ENCODE results near the gene ZC3HAV1L.
"Not testable (repeated sequence)": the region's sequence is repeated elsewhere in the genome, so short reads cannot be mapped to it uniquely, and the experiment has no call there.

ZC3HAV1L gene

DNA sequence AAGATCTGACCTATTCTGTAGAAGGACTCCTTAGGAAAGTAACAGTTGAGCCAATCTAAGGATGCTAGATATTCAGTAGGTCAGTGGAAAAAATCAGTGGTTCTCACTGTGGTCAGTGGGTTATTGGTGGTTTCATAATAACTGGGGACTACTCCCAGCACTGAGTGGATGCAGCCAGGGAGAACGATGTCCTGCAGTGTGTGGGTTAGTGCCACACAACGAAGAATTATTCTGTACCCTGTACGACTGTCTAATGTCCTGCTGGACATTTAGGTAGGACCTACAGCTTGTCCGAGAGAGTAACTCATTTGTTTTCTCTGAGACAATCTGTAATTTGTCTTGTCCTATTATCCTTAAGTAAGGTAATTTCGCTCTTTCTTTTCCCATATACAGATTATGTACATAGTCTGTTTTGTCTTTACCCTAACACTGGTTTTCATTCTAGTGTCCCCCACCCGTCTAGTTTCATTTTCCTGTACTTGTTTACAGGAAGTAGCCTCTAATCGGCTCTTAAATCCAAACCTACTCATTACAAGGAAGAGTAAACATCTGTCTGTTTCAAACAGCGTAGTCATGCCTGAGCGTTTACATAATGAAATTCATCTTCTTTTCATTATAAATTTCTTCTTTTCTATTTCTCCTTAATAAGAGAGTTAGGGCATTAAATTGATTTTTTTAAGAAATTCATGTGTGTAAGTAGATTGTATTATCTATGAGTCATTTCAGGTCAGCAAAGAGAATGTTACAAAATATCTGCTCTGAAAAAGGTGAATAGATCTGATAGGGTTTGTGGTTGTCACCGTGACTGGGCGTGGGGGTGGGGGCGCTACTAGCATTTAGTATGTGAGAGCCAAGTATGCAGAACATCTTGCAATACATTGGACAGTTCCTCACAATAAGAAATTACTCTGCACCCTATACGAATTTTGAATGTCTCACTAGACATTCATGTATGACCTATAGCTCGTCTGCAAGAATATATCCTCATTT, 8.3 kb upstream of the ZC3HAV1L start:
- Mint-ChIP-seq H3K27ac (peak overlapping the region; percentile 90), H3K27me3 (ENCODE audit: low read depth) (no peaks in the 10 kb centered on the region), H3K4me1 (ENCODE audit: low read depth) (peaks cover 66% of the 10 kb centered on the region), H3K36me3 (ENCODE audit: low read depth) (peaks cover 64% of the 10 kb centered on the region), H3K4me3 (peak overlapping the region; percentile 78), H3K9me3 (no peaks in the 10 kb centered on the region)

DNA sequence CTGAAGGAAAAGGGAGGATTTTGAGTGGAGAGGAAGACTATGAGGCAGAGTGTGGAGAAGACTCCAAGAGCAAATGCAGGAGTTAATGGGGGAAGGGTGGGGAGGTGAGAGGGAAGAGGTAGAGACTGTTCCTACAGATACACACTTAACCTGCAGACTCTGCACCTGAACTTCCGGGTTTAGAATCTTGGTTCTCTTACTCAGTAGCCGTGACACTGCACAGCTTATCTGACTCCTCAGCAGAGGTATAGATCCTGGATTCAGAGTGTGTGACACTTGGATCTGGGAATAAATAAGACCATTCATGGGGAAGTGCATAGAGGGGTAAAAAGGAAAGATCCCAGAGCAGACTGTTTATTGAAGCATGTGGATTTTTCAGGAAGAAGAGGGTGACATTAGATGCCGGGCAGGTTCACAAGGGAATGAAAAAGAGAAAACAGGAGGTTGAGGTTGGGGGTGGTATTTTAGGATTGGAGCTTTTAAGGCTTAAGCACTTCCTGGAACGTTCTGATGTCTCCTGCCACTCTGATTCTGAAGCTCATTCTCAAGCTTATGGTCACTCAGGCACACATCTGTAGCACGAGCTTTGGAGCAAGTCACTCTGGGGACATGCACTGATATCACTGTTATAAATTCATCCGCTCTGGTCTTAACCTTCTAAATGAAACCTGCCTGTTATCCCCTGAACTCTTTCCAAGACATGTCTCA, 5.7 kb upstream of the ZC3HAV1L start:
- Mint-ChIP-seq H3K4me1 (ENCODE audit: low read depth) (peaks cover 62% of the 10 kb centered on the region), H3K9me3 (no peaks in the 10 kb centered on the region), H3K36me3 (ENCODE audit: low read depth) (peaks cover 46% of the 10 kb centered on the region), H3K27me3 (ENCODE audit: low read depth) (peaks cover 4% of the 10 kb centered on the region), H3K27ac (peak overlapping the region; percentile 79), H3K4me3 (peak overlapping the region; percentile 62)

DNA sequence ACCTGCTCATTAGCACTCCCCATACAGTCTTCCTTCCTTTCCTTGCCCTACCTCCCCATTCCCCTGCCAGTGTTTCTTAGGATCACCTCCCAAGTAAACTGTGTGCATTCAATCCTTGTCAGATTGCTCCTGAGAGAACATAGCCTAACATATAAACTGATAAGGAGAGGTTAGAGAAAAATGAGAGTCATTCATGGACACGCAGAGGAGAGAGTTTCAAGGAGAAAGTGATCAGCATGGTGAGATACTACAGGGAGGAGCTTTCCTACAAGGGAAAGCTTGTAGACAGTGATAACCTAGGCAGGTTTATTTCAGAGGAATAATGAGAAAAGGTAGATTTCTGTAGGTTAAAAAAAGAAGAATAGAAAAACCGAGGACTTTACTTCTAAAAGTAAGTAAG, 2.8 kb upstream of the ZC3HAV1L start:
- H3K4me1 Mint-ChIP-seq (ENCODE audit: low read depth), result peaks cover 45% of the 10 kb centered on the region
- no peak overlapping the region for H3K27ac Mint-ChIP-seq

DNA sequence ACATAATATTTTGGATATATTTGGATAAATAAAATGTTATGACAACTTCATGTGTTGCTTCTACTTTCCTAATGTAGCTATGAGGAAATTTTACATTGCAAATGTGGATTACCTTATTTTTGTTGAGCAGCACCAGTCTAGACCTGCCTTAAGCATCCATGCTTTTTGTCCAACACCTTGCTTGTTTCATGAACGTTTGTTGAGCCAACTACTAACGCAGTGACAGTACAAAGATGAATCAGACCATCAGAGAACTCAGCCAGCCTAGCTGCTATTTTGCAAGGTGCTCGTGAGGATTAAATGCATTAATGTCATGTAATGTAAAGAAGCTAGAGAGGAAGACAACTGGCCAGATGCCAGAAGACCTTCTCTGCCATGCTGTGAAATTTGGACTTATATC, 1.1 kb upstream of the ZC3HAV1L start:
- peaks cover 4% of the 10 kb centered on the region for H3K27me3 Mint-ChIP-seq (ENCODE audit: low read depth)
- H3K4me1 Mint-ChIP-seq (ENCODE audit: low read depth), result peaks cover 43% of the 10 kb centered on the region
- H3K36me3 Mint-ChIP-seq (ENCODE audit: low read depth), result peaks cover 18% of the 10 kb centered on the region
- no peak overlapping the region for H3K27ac Mint-ChIP-seq
- no peaks in the 10 kb centered on the region for H3K9me3 Mint-ChIP-seq
- no peak overlapping the region for H3K4me3 Mint-ChIP-seq

More for the DNA sequence above, 2.8 kb upstream of the ZC3HAV1L start:
- Mint-ChIP-seq H3K27me3 (ENCODE audit: low read depth) (peaks cover 4% of the 10 kb centered on the region), H3K36me3 (ENCODE audit: low read depth) (peaks cover 23% of the 10 kb centered on the region), H3K9me3 (no peaks in the 10 kb centered on the region), H3K4me3 (no peak overlapping the region)

DNA sequence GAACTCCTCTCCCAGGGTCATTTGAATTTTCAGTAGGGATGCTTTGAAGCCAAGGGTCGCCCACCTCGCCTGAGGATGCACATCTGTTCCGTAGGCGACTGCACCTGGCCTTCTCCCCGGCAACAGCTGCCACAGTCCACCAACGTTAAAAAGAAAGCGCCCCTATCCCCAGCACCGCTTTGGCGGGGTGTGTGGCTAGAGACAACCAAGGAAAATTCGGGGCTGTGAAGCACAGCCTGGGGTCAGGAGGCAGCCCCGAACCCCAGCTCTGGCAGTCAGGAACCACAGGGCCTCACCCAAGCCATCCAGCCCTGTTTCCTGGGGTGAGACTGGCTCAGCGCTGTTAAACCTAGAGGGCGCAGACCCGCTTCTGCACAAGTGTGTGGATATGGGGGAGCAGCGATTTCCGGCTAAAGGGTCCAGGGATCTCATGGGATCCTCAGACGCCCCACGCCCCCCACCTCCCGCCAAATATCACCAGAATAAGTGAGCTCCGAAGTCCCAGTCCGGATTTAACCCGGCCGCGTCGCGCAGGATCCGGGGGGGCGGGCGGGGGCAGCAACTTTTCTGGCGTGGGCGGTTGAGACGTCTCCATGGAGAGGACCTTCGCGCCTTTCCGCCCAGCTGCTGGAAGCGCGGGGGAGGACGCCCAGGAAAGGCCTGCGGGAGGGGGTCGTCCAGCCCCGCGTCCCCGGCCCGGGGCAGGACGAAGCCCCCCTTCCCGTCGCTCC, 822 bp downstream of the ZC3HAV1L start:
- Mint-ChIP-seq H3K9me3 (no peaks in the 10 kb centered on the region), H3K4me1 (ENCODE audit: low read depth) (peaks cover 30% of the 10 kb centered on the region), H3K27ac (peak overlapping the region; percentile 69)

DNA sequence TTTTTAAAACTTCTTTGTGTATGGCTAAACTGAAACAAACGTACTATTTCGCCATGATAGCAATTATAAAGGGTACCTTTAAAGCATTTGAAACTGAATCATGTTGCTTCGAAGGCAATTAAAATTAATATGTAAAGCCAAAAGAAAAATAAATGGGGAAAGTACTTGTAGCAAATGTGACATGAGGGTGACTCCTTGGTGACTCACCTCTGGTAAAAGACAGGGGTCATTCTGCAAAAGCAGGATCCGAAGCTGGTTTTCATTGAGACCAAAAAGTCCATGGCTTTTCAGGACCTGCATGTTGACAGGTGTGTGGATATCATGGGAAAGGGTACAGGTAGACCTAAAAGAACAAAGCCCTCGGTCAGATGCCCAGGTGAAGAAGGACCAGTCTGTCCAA, 1.5 kb downstream of the ZC3HAV1L start:
- Mint-ChIP-seq H3K27me3 (ENCODE audit: low read depth) (peaks cover 4% of the 10 kb centered on the region), H3K4me1 (ENCODE audit: low read depth) (peaks cover 29% of the 10 kb centered on the region), H3K4me3 (peak overlapping the region; percentile 85), H3K27ac (no peak overlapping the region), H3K36me3 (ENCODE audit: low read depth) (peaks cover 24% of the 10 kb centered on the region), H3K9me3 (no peaks in the 10 kb centered on the region)

More for the DNA sequence above, 822 bp downstream of the ZC3HAV1L start:
- peak overlapping the region; percentile 85 for H3K4me3 Mint-ChIP-seq
- peaks cover 4% of the 10 kb centered on the region for H3K27me3 Mint-ChIP-seq (ENCODE audit: low read depth)
- peaks cover 18% of the 10 kb centered on the region for H3K36me3 Mint-ChIP-seq (ENCODE audit: low read depth)

DNA sequence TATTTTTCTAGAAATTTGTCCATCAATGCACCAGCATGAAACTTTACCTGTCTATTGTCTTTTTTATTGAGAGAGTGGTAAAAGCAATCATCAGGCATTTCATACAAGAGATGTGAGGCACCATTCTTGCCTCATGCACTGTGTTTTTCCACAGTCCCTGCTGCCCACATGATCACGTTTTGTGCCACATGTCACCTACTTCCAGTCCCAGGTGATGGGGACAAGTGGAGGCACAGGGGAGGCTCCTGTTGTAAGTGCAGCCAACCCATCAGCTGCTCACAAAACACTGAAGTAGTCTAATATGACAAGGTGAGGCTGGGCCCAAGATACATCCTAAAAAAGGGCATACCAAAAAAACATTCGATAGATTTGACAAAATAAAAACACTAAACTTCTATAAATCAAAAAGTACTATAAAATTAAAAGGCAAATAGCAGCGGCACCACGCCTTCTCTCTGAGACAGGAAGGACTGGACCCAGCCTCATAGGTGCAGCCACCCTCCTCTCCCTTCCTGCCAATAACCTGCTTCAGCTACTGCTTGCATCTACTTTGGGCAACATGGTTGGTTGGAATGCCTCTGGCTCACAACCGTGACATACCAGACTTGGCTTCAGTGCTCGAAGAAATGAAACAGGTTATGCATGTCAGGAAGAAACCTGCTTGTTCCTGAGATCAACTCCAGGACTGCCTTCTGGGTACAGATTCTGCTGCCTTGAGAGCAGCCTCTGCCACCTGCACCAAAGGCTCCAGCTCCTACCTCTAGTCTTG, 2.3 kb downstream of the ZC3HAV1L start:
- H3K27ac Mint-ChIP-seq, result peak overlapping the region; percentile 45
- H3K4me1 Mint-ChIP-seq (ENCODE audit: low read depth), result peaks cover 26% of the 10 kb centered on the region
- H3K4me3 Mint-ChIP-seq, result no peak overlapping the region
- no peaks in the 10 kb centered on the region for H3K9me3 Mint-ChIP-seq
- peaks cover 28% of the 10 kb centered on the region for H3K36me3 Mint-ChIP-seq (ENCODE audit: low read depth)
- H3K27me3 Mint-ChIP-seq (ENCODE audit: low read depth), result peaks cover 4% of the 10 kb centered on the region

DNA sequence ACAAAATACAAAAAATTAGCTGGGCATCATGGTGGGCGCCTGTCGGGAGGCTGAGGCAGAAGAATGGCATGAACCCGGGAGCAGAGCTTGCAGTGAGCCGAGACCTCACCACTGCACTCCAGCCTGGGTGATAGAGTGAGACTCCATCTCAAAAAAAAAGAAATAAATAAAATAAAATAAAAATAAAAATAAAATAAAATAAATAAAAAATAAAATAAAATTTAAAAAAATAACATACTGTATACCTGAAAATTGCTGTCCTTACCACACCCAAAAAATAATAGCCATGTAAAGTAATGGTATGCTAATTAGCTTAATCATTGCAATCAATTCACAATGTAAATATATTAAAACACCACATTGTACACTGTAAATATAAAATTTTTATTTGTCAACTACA, 3.4 kb downstream of the ZC3HAV1L start:
- peaks cover 26% of the 10 kb centered on the region for H3K4me1 Mint-ChIP-seq (ENCODE audit: low read depth)
- no peak overlapping the region for H3K4me3 Mint-ChIP-seq
- no peak overlapping the region for H3K27ac Mint-ChIP-seq
- no peaks in the 10 kb centered on the region for H3K9me3 Mint-ChIP-seq
- H3K27me3 Mint-ChIP-seq (ENCODE audit: low read depth), result peaks cover under 1% of the 10 kb centered on the region
- H3K36me3 Mint-ChIP-seq (ENCODE audit: low read depth), result peaks cover 32% of the 10 kb centered on the region

DNA sequence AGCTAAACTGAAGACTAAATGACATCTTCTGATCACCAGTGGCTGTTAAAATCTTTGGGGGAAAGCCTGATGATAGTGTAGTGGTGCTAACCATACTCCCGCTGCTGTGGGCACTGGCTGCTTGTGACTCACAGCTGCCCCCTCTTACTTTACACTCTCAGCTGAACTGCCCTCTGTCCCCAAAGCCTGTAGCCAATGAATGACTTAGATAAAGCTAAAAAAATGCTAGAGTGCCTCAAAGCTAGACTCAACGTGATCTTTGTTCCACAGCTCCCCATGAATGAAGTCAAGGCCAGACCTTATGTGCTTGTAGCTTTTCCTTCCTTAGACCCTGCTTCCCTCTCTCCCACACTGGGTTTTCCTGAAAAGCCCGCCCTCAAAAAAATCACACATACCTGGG, 6.5 kb downstream of the ZC3HAV1L start:
- H3K36me3 Mint-ChIP-seq (ENCODE audit: low read depth), result peaks cover 52% of the 10 kb centered on the region
- no peak overlapping the region for H3K27ac Mint-ChIP-seq
- no peaks in the 10 kb centered on the region for H3K9me3 Mint-ChIP-seq
- peaks cover 23% of the 10 kb centered on the region for H3K4me1 Mint-ChIP-seq (ENCODE audit: low read depth)
- H3K4me3 Mint-ChIP-seq, result no peak overlapping the region
- H3K27me3 Mint-ChIP-seq (ENCODE audit: low read depth), result no peaks in the 10 kb centered on the region

DNA sequence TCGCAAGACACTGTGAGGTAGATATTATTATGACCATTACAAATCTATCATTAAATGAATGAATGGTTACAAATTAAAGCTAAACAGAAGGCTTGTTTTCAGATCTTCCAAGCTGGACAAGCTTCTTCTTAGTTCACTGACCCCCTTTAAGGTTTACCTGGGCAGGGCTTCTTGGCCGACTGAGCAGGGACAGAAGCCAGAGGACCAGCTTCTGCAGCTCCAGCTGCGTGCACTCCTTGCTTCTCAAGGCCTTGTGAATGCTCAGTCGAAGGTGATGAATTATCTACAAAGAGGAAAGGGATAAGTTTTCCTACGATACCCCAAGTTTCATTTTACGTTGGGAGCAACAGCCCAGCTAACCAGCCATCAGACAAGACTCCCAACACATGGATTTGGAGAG, 9.3 kb downstream of the ZC3HAV1L start:
- peaks cover 10% of the 10 kb centered on the region for H3K4me1 Mint-ChIP-seq (ENCODE audit: low read depth)
- H3K36me3 Mint-ChIP-seq (ENCODE audit: low read depth), result peaks cover 54% of the 10 kb centered on the region
- no peaks in the 10 kb centered on the region for H3K9me3 Mint-ChIP-seq
- H3K4me3 Mint-ChIP-seq, result no peak overlapping the region
- no peaks in the 10 kb centered on the region for H3K27me3 Mint-ChIP-seq (ENCODE audit: low read depth)
- peak overlapping the region; percentile 32 for H3K27ac Mint-ChIP-seq

DNA sequence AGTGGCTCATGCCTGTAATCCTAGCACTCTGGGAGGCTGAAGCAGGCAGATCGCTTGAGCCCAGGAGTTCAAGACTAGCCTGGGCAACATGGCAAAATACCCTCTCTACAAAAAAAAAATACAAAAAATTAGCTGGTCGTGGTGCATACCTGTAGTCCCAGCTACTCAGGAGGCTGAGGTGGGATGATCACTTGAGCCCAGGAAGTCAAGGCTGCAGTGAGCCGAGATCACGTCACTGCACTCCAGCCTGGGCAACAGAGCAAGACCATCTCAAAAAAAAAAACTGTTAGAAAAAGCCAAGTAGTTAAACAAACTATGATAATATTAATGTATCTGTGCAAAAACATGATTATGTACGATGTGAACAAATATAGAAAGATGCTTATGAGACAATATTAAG, 10.0 kb downstream of the ZC3HAV1L start:
- not testable (repeated sequence) for H3K27me3 Mint-ChIP-seq (ENCODE audit: low read depth); H3K27ac Mint-ChIP-seq
- H3K36me3 Mint-ChIP-seq (ENCODE audit: low read depth), result peaks cover 48% of the 10 kb centered on the region

DNA sequence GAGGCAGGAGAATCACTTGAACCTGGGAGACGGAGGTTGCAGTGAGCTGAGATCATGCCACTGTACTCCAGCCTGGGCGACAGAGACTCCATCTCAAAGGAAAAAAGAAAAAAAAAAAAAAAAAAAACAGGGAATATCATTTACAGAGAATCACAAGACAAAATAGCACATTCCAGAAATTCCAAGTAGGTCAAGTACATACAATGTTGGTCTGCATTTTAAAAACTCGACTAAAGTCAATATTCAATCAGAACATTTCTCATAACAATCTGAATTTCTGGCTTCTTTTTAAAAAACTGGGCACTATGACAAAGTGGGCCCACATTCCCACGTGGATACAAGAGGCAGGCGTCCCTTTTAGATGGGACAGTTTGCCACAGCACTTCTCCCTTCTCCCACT, 12.8 kb downstream of the ZC3HAV1L start:
- Mint-ChIP-seq H3K36me3 (ENCODE audit: low read depth) (peaks cover 38% of the 10 kb centered on the region), H3K27me3 (ENCODE audit: low read depth) (no peaks in the 10 kb centered on the region), H3K9me3 (no peaks in the 10 kb centered on the region), H3K4me3 (no peak overlapping the region), H3K4me1 (ENCODE audit: low read depth) (peaks cover 5% of the 10 kb centered on the region), H3K27ac (no peak overlapping the region)

More for the DNA sequence above, 10.0 kb downstream of the ZC3HAV1L start:
- H3K4me1 Mint-ChIP-seq (ENCODE audit: low read depth); H3K4me3 Mint-ChIP-seq; H3K9me3 Mint-ChIP-seq: not testable (repeated sequence)

DNA sequence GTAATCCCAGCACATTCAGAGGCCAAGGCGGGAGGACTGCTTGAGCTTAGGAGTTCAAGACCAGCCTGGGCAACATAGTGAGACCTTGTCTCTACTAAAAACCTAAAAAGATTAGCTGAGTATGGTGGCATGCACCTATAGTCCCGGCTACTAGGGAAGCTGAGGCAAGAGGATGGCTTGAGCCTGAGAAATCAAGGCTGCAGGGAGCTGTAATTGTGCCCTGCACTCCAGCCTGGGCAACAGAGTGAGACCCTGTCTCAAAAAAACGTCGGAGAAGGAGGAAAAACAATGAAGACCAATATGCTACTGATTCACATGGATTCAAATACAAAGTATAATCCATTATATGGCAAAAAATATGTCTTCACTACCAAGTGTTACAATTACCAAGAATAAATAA, 13.6 kb downstream of the ZC3HAV1L start:
- Mint-ChIP-seq H3K27ac (no peak overlapping the region), H3K36me3 (ENCODE audit: low read depth) (peaks cover 35% of the 10 kb centered on the region), H3K4me3 (no peak overlapping the region), H3K9me3 (no peaks in the 10 kb centered on the region), H3K27me3 (ENCODE audit: low read depth) (no peaks in the 10 kb centered on the region), H3K4me1 (ENCODE audit: low read depth) (peaks cover 7% of the 10 kb centered on the region)

DNA sequence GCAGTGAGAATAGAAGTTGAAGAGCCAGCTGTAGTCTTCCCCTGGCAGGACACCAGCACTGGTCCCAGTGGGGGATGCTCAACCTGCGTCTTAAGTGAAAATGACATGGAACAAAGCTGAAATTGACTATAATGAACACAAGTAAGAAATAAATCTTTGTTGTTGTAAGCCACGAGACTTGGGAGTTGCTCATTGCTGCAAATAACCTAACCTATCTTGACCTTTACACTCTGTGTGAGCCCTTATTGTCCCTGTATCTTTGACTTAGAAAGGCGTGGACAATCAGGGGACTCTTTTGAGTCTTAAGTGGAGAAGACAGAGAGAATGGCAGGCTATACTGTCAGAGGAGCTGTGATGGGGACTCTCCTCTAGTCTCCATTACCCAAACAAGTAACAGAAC, 16.9 kb downstream of the ZC3HAV1L start:
- Mint-ChIP-seq H3K36me3 (ENCODE audit: low read depth) (peaks cover 17% of the 10 kb centered on the region), H3K4me3 (no peak overlapping the region), H3K9me3 (no peaks in the 10 kb centered on the region), H3K4me1 (ENCODE audit: low read depth) (peaks cover 9% of the 10 kb centered on the region), H3K27ac (no peak overlapping the region), H3K27me3 (ENCODE audit: low read depth) (peaks cover 13% of the 10 kb centered on the region)
